ENCODE results near the gene SLIT2.

GRCh38 chr4:20256381-20256881 is 4.7 kb downstream of the SLIT2 start:
- no peak for TF ChIP-seq CTCF (IDR thresholded peaks at IDR 0.05)
- TF ChIP-seq POLR2AphosphoS5 (IDR thresholded peaks at IDR 0.05) = no peak
- TF ChIP-seq POLR2A (IDR thresholded peaks at IDR 0.05) = no peak
